ENCODE results near the gene GPRC5D.

GPRC5D gene

GRCh38 chr12:12952036-12952435 is at the start of gene GPRC5D:
GPRC5D (minus strand) TSS chr12:12952170; CDS start chr12:12950384, 1,786 bp downstream.
- no peak for DNase-seq (ENCODE audit: low read depth in 2 of 2)

GRCh38 chr12:13001775-13002040 is 49.7 kb upstream of the GPRC5D start:
- no peak for DNase-seq (ENCODE audit: low read depth in 2 of 2)

- DNase-seq (ENCODE audit: low read depth in 2 of 2): peak; percentile 16 to 28
Observed at GRCh38 chr12:13000925-13001774, 49.2 kb upstream of the GPRC5D start.

GRCh38 chr12:13000616-13000924 is 48.6 kb upstream of the GPRC5D start:
- DNase-seq (ENCODE audit: low read depth in 2 of 2): no peak

- peak; percentile 91 to 95 for DNase-seq (ENCODE audit: low read depth in 2 of 2)
Observed at GRCh38 chr12:12999959-13000615, 48.1 kb upstream of the GPRC5D start, which contains the start of gene HEBP1. HEBP1 (minus strand) TSS chr12:13000265; CDS start chr12:13000114, 151 bp downstream.

GRCh38 chr12:12999271-12999958 is 47.4 kb upstream of the GPRC5D start:
- no peak for DNase-seq (ENCODE audit: low read depth in 2 of 2)

- DNase-seq (ENCODE audit: low read depth in 2 of 2): no peak
Observed at GRCh38 chr12:12998248-12998647, 46.3 kb upstream of the GPRC5D start.

- no peak for DNase-seq (ENCODE audit: low read depth in 2 of 2)
Observed at GRCh38 chr12:12997734-12998133, 45.8 kb upstream of the GPRC5D start.

- DNase-seq (ENCODE audit: low read depth in 2 of 2): no peak
Observed at GRCh38 chr12:12997156-12997555, 45.2 kb upstream of the GPRC5D start.

GRCh38 chr12:12996209-12996608 is 44.2 kb upstream of the GPRC5D start:
- DNase-seq (ENCODE audit: low read depth in 2 of 2): no peak

GRCh38 chr12:12995088-12995487 is 43.1 kb upstream of the GPRC5D start:
- DNase-seq (ENCODE audit: low read depth in 2 of 2): no peak

GRCh38 chr12:12993367-12993766 is 41.4 kb upstream of the GPRC5D start:
- DNase-seq (ENCODE audit: low read depth in 2 of 2): no peak

- DNase-seq (ENCODE audit: low read depth in 2 of 2): no peak
Observed at GRCh38 chr12:12992418-12993130, 40.6 kb upstream of the GPRC5D start.

GRCh38 chr12:12990700-12991468 is 38.9 kb upstream of the GPRC5D start:
- no peak for DNase-seq (ENCODE audit: low read depth in 2 of 2)

GRCh38 chr12:12987421-12987820 is 35.5 kb upstream of the GPRC5D start:
- DNase-seq (ENCODE audit: low read depth in 2 of 2): no peak

GRCh38 chr12:12986775-12987331 is 34.9 kb upstream of the GPRC5D start:
- no peak for DNase-seq (ENCODE audit: low read depth in 2 of 2)

GRCh38 chr12:12985817-12986408 is 33.9 kb upstream of the GPRC5D start:
- DNase-seq (ENCODE audit: low read depth in 2 of 2): no peak

- DNase-seq (ENCODE audit: low read depth in 2 of 2): no peak
Observed at GRCh38 chr12:12984149-12984548, 32.2 kb upstream of the GPRC5D start.

GRCh38 chr12:12983420-12984035 is 31.6 kb upstream of the GPRC5D start:
- no peak for DNase-seq (ENCODE audit: low read depth in 2 of 2)

- no peak for DNase-seq (ENCODE audit: low read depth in 2 of 2)
Observed at GRCh38 chr12:12982331-12982730, 30.4 kb upstream of the GPRC5D start.
